Dermis blood vessel endothelial cell (primary cell): Measurements from ENCODE around the gene MYOF. TPM values are rescaled to one million over a fixed set of nuclear protein-coding genes. Genes with fewer than 3 reads are reported as not detected.
"Not testable (repeated sequence)": the region's sequence is repeated elsewhere in the genome, so short reads cannot be mapped to it uniquely, and the experiment has no call there.

Experiments
- DNase-seq: peaks from one replicate; pipeline ENCODE4 v3.0.0; 2010
- total RNA-seq: library from RNA; depleted of rRNA; stranded (reverse); fragments of >200 nt; gene quantifications from 2 replicates; pipeline ENCODE4 v1.2.3, GENCODE V29; 2014

The MYOF gene
- total RNA-seq, 1 donor from 2014 or later: 190 TPM

- peak; percentile 62 for DNase-seq
Observed at GRCh38 chr10:93383562-93383981, 98.6 kb downstream of the MYOF start.

GRCh38 chr10:93379731-93380575, 102.2 kb downstream of the MYOF start:
- DNase-seq: peak; percentile 87

GRCh38 chr10:93378997-93379730, 103.0 kb downstream of the MYOF start:
- DNase-seq: peak; percentile 68

GRCh38 chr10:93378039-93378438, 104.1 kb downstream of the MYOF start:
- no peak for DNase-seq

GRCh38 chr10:93376372-93377293, 105.5 kb downstream of the MYOF start:
- DNase-seq: peak; percentile 93

GRCh38 chr10:93370961-93371360, 111.2 kb downstream of the MYOF start:
- DNase-seq: no peak

GRCh38 chr10:93369588-93370164, 112.5 kb downstream of the MYOF start:
- no peak for DNase-seq

- no peak for DNase-seq
Observed at GRCh38 chr10:93368210-93368609, 113.9 kb downstream of the MYOF start.

- DNase-seq: no peak
Observed at GRCh38 chr10:93367664-93368063, 114.5 kb downstream of the MYOF start.

GRCh38 chr10:93364966-93365365, 117.2 kb downstream of the MYOF start:
- peak; percentile 19 for DNase-seq

- no peak for DNase-seq
Observed at GRCh38 chr10:93363891-93364648, 118.1 kb downstream of the MYOF start.

- DNase-seq: not testable (repeated sequence)
Observed at GRCh38 chr10:93358398-93358797, 123.7 kb downstream of the MYOF start.

GRCh38 chr10:93357680-93358079, 124.5 kb downstream of the MYOF start:
- DNase-seq: peak; percentile 66

- no peak for DNase-seq
Observed at GRCh38 chr10:93356516-93356915, 125.6 kb downstream of the MYOF start.

GRCh38 chr10:93352638-93353383, 129.3 kb downstream of the MYOF start:
- DNase-seq: peak; percentile 56

- DNase-seq: peak; percentile 76
Observed at GRCh38 chr10:93346694-93347093, 135.4 kb downstream of the MYOF start.

GRCh38 chr10:93346108-93346507, 136.0 kb downstream of the MYOF start:
- DNase-seq: no peak

GRCh38 chr10:93344691-93345090, 137.4 kb downstream of the MYOF start:
- DNase-seq: no peak

GRCh38 chr10:93342921-93343320, 139.2 kb downstream of the MYOF start:
- no peak for DNase-seq

- DNase-seq: no peak
Observed at GRCh38 chr10:93342366-93342765, 139.8 kb downstream of the MYOF start.

GRCh38 chr10:93337309-93337721, 144.8 kb downstream of the MYOF start:
- no peak for DNase-seq
